Measurements from ENCODE around the gene TFR2. TPM values are rescaled to one million over a fixed set of nuclear protein-coding genes. Genes with fewer than 3 reads are reported as not detected.

TFR2 gene
- total and polyA plus RNA-seq, 2 of the 13 experiments (the other 11 are each of a cell fraction or from before 2014, with no cell fraction given), result 36.9 to 64.2 TPM

GRCh38 chr7:100641860-100642533 lies 645 bp upstream of the TFR2 start (continued):
- TF ChIP-seq NONO (IDR thresholded peaks at IDR 0.05) (no peak), NONO (CRISPR knock-in tag; conservative IDR thresholded peaks at IDR 0.05) (0 out of 2 replicates have a peak, but pooled peaks have one; percentile 2), DR1 (CRISPR knock-in tag; IDR thresholded peaks at IDR 0.05) (no peak), RAD51 (IDR thresholded peaks at IDR 0.05; ENCODE audit: borderline replicate concordance) (no peak), ZNF7 (CRISPR knock-in tag; IDR thresholded peaks at IDR 0.05) (no peak), FOXA3 (CRISPR knock-in tag; IDR thresholded peaks at IDR 0.05) (no peak), ZNF251 (CRISPR knock-in tag; IDR thresholded peaks at IDR 0.05) (no peak), KAT7 (CRISPR knock-in tag; IDR thresholded peaks at IDR 0.05; ENCODE audit: borderline replicate concordance) (no peak), E2F5 (CRISPR knock-in tag; conservative IDR thresholded peaks at IDR 0.05) (no peak), THAP11 (CRISPR knock-in tag; IDR thresholded peaks at IDR 0.05) (no peak; the same call in 1 of the 2 replicates), TCF7L2 (IDR thresholded peaks at IDR 0.05; ENCODE audit: low read depth, low read length) (no peak), MAX (IDR thresholded peaks at IDR 0.05) (peak; percentile 51; the same call in 1 of the 2 replicates)
